HG02763 (cell line): ENCODE measurements around the gene ALS2CL.

Experiments used
- ATAC-seq: cut with Tn5 transposase; IDR thresholded peaks from one replicate; pipeline ENCODE4 v1.9.1; 2021; ENCODE audit warnings: mild to moderate bottlenecking, moderate library complexity; ENCODE audit not compliant: unreplicated experiment

The ALS2CL gene

GRCh38 chr3:46643701-46644100 lies 49.8 kb downstream of the ALS2CL start:
- ATAC-seq, result no peak

GRCh38 chr3:46642971-46643370 lies 50.5 kb downstream of the ALS2CL start:
- no peak for ATAC-seq

- ATAC-seq, result no peak
Observed at GRCh38 chr3:46640927-46641326, 52.6 kb downstream of the ALS2CL start.

- no peak for ATAC-seq
Observed at GRCh38 chr3:46639221-46639620, 54.3 kb downstream of the ALS2CL start.

- no peak for ATAC-seq
Observed at GRCh38 chr3:46634856-46635255, 58.6 kb downstream of the ALS2CL start.

GRCh38 chr3:46632792-46633191 lies 60.7 kb downstream of the ALS2CL start:
- no peak for ATAC-seq

GRCh38 chr3:46629551-46630517 lies 63.6 kb downstream of the ALS2CL start:
- ATAC-seq, result peak; percentile 63

GRCh38 chr3:46628901-46629369 lies 64.5 kb downstream of the ALS2CL start:
- no peak for ATAC-seq

GRCh38 chr3:46627078-46627477 lies 66.4 kb downstream of the ALS2CL start:
- ATAC-seq, result no peak

- ATAC-seq, result no peak
Observed at GRCh38 chr3:46626039-46626438, 67.4 kb downstream of the ALS2CL start.

GRCh38 chr3:46624975-46625490 lies 68.4 kb downstream of the ALS2CL start:
- no peak for ATAC-seq

GRCh38 chr3:46624533-46624932 lies 68.9 kb downstream of the ALS2CL start:
- ATAC-seq, result no peak

- ATAC-seq, result no peak
Observed at GRCh38 chr3:46619845-46620778, 73.4 kb downstream of the ALS2CL start.
